NCI-H146 (cell line): ENCODE data around the gene HSD17B8.
A peak's percentile ranks its signal among the peaks of the same experiment; 100 is the strongest.

Experiments used
- DNase-seq: peaks from one replicate; lab custom pipeline; 2025; lab: John Stamatoyannopoulos, UW

The HSD17B8 gene

GRCh38 chr6:33204415-33205190, at the start of gene HSD17B8:
Gene HSD17B8 (plus strand): TSS chr6:33204655. CDS start chr6:33204669, 14 bp downstream.
- DNase-seq = peak; percentile 87

GRCh38 chr6:33156561-33156960, 47.9 kb upstream of the HSD17B8 start:
- DNase-seq = no peak

- no peak for DNase-seq
Observed at GRCh38 chr6:33156964-33157363, 47.5 kb upstream of the HSD17B8 start.

- DNase-seq = no peak
Observed at GRCh38 chr6:33160096-33160495, 44.4 kb upstream of the HSD17B8 start.

- DNase-seq = no peak
Observed at GRCh38 chr6:33160728-33161344, 43.6 kb upstream of the HSD17B8 start.

- peak; percentile 35 for DNase-seq
Observed at GRCh38 chr6:33161354-33162331, 42.8 kb upstream of the HSD17B8 start.

GRCh38 chr6:33163540-33163939, 40.9 kb upstream of the HSD17B8 start:
- DNase-seq = no peak

- DNase-seq = no peak
Observed at GRCh38 chr6:33164176-33164575, 40.3 kb upstream of the HSD17B8 start.

- peak; percentile 4 for DNase-seq
Observed at GRCh38 chr6:33164665-33165373, 39.6 kb upstream of the HSD17B8 start.

GRCh38 chr6:33165581-33166258, 38.7 kb upstream of the HSD17B8 start:
- no peak for DNase-seq

- no peak for DNase-seq
Observed at GRCh38 chr6:33166363-33166762, 38.1 kb upstream of the HSD17B8 start.

GRCh38 chr6:33166811-33167210, 37.6 kb upstream of the HSD17B8 start:
- no peak for DNase-seq

GRCh38 chr6:33167374-33168283, 36.8 kb upstream of the HSD17B8 start:
- DNase-seq = no peak

- DNase-seq = no peak
Observed at GRCh38 chr6:33168284-33168601, 36.2 kb upstream of the HSD17B8 start.

GRCh38 chr6:33168639-33169038, 35.8 kb upstream of the HSD17B8 start:
- no peak for DNase-seq

- no peak for DNase-seq
Observed at GRCh38 chr6:33169291-33170175, 34.9 kb upstream of the HSD17B8 start.

GRCh38 chr6:33170176-33171015, 34.1 kb upstream of the HSD17B8 start:
- no peak for DNase-seq
